Endodermal cell (in vitro differentiated cells): ENCODE data around the gene SYT1. TPM values are rescaled to one million over a fixed set of nuclear protein-coding genes. Genes with fewer than 3 reads are reported as not detected.
"Not testable (repeated sequence)": the region's sequence is repeated elsewhere in the genome, so short reads cannot be mapped to it uniquely, and the experiment has no call there.

ENCODE experiments used
- DNase-seq: peaks from one replicate; pipeline ENCODE4 v3.0.0-alpha.2; 2017
- H3K27ac ChIP-seq: 2 replicates; pipeline ENCODE4 v1.5.1; 2013; ENCODE audit warnings: mild to moderate bottlenecking, low read depth, low read length, moderate library complexity
- H3K27me3 ChIP-seq: 2 replicates; pipeline ENCODE4 v1.6.1; 2013; ENCODE audit warnings: mild to moderate bottlenecking, low read length, moderate library complexity; ENCODE audit not compliant: insufficient read depth, control insufficient read depth, poor library complexity, severe bottlenecking
- H3K36me3 ChIP-seq: 2 replicates; pipeline ENCODE4 v1.7.0; 2013; ENCODE audit warnings: mild to moderate bottlenecking, low read length, moderate library complexity; ENCODE audit not compliant: control insufficient read depth, insufficient read depth
- H3K4me1 ChIP-seq: one replicate; pipeline ENCODE4 v1.7.0; 2013; ENCODE audit warnings: low read length; ENCODE audit not compliant: control insufficient read depth, insufficient read depth
- H3K4me3 ChIP-seq: 2 replicates; pipeline ENCODE4 v1.5.1; 2013; ENCODE audit warnings: mild to moderate bottlenecking, low read length, moderate library complexity
- H3K9ac ChIP-seq: 2 replicates; pipeline ENCODE4 v1.6.1; 2013; ENCODE audit warnings: mild to moderate bottlenecking, low read length, moderate library complexity; ENCODE audit not compliant: poor library complexity, severe bottlenecking; ENCODE audit errors: extremely low read depth
- H3K9me3 ChIP-seq: 2 replicates; pipeline ENCODE4 v1.6.1; 2013; ENCODE audit warnings: mild to moderate bottlenecking, low read length, moderate library complexity; ENCODE audit not compliant: control insufficient read depth
- H3K27ac Mint-ChIP-seq: 2 replicates; pipeline ENCODE4 v1.8.0; 2020; ENCODE audit warnings: mixed read lengths
- H3K27me3 Mint-ChIP-seq: 2 replicates; pipeline ENCODE4 v1.8.0; 2021; ENCODE audit warnings: mild to moderate bottlenecking, mixed read lengths; ENCODE audit not compliant: insufficient read depth
- H3K36me3 Mint-ChIP-seq: 2 replicates; pipeline ENCODE4 v1.8.0; 2020; ENCODE audit warnings: low read depth, mixed read lengths
- H3K4me1 Mint-ChIP-seq: 2 replicates; pipeline ENCODE4 v1.8.0; 2020; ENCODE audit warnings: mixed read lengths
- H3K4me3 Mint-ChIP-seq: 2 replicates; pipeline ENCODE4 v1.8.0; 2020; ENCODE audit warnings: mild to moderate bottlenecking, moderate library complexity, mixed read lengths
- H3K9me3 Mint-ChIP-seq: 2 replicates; pipeline ENCODE4 v1.8.0; 2020; ENCODE audit warnings: mild to moderate bottlenecking, mixed read lengths
- CTCF ChIP-seq: fragments of 200-600 bp; sonication (generic); conservative IDR thresholded peaks from 2 replicates; pipeline ENCODE4 v1.5.0; 2021; ENCODE audit warnings: antibody characterized with exemption, mild to moderate bottlenecking
- WGBS, 2 experiments: methylation state at CpG; one replicate each; pipeline versions ENCODE4 v1.1.5 to v1.1.7; 2013; ENCODE audit warnings: missing lambda C conversion rate in 2 of 2, mixed read lengths in 1 of 2; ENCODE audit not compliant: insufficient coverage in 1 of 2, insufficient read length in 1 of 2; 5-methylcytosine and 5-hydroxymethylcytosine counted together
- total RNA-seq, 2 donors: library from RNA; stranded (reverse); fragmentation: NEBNext Ultra II Directional in 1 of 2; extraction: Animal tissue kit (Norgen Biotek cat#: 25700) in 1 of 2; gene quantifications; 2 replicates in 1 of 2; 3 replicates in 1 of 2; pipeline ENCODE4 v1.2.1, GENCODE V29; 2021

Gene SYT1
- total RNA-seq, 2 donors from 2014 or later = 6.8 to 10.7 TPM

GRCh38 chr12:79423560-79423959 lies 559.0 kb downstream of the SYT1 start:
- Mint-ChIP-seq H3K9me3 (no peaks in the 10 kb centered on the region), H3K36me3 (no peaks in the 10 kb centered on the region), H3K27ac (no peak overlapping the region), H3K27me3 (no peaks in the 10 kb centered on the region), H3K4me3 (no peak overlapping the region), H3K4me1 (peaks cover 32% of the 10 kb centered on the region)
- Histone ChIP-seq H3K4me1 (peaks cover 8% of the 10 kb centered on the region), H3K27ac (no peak overlapping the region), H3K9me3 (no peaks in the 10 kb centered on the region), H3K9ac (no peak overlapping the region), H3K4me3 (no peak overlapping the region), H3K27me3 (no peaks in the 10 kb centered on the region), H3K36me3 (no peaks in the 10 kb centered on the region)
- TF ChIP-seq CTCF = no peak
- WGBS, 2 experiments = 97% methylated on average over 3 of the region's 3 CpGs; no CpG with 5 or more reads in 1 of the 2 experiments
- no peak for DNase-seq

- no peaks in the 10 kb centered on the region for H3K27me3 ChIP-seq
- DNase-seq = no peak
- peaks cover 4% of the 10 kb centered on the region for H3K4me1 ChIP-seq
- H3K27ac ChIP-seq = no peak overlapping the region
- H3K36me3 ChIP-seq = no peaks in the 10 kb centered on the region
- no peak overlapping the region for H3K9ac ChIP-seq
- no peak for TF ChIP-seq CTCF
- WGBS, 2 experiments = 100% methylated on average over 2 of the region's 2 CpGs; no CpG with 5 or more reads in 1 of the 2 experiments
- no peak overlapping the region for H3K27ac Mint-ChIP-seq
- H3K36me3 Mint-ChIP-seq = peaks cover 2% of the 10 kb centered on the region
- H3K9me3 Mint-ChIP-seq = no peaks in the 10 kb centered on the region
- no peak overlapping the region for H3K4me3 ChIP-seq
- H3K4me3 Mint-ChIP-seq = no peak overlapping the region
- H3K9me3 ChIP-seq = no peaks in the 10 kb centered on the region
- H3K27me3 Mint-ChIP-seq = no peaks in the 10 kb centered on the region
- peaks cover 32% of the 10 kb centered on the region for H3K4me1 Mint-ChIP-seq
Measured at GRCh38 chr12:79424109-79424721, 559.6 kb downstream of the SYT1 start.

GRCh38 chr12:79426121-79426520 lies 561.5 kb downstream of the SYT1 start:
- no peak overlapping the region for H3K27ac ChIP-seq
- H3K4me1 ChIP-seq = no peaks in the 10 kb centered on the region
- no peaks in the 10 kb centered on the region for H3K36me3 ChIP-seq
- Mint-ChIP-seq H3K27ac (no peak overlapping the region), H3K9me3 (no peaks in the 10 kb centered on the region), H3K4me1 (peaks cover 28% of the 10 kb centered on the region), H3K4me3 (no peak overlapping the region), H3K36me3 (peaks cover 2% of the 10 kb centered on the region), H3K27me3 (no peaks in the 10 kb centered on the region)
- no peak overlapping the region for H3K9ac ChIP-seq
- no peak for DNase-seq
- H3K9me3 ChIP-seq = no peaks in the 10 kb centered on the region
- no peak for TF ChIP-seq CTCF
- H3K4me3 ChIP-seq = no peak overlapping the region
- H3K27me3 ChIP-seq = no peaks in the 10 kb centered on the region

- H3K9ac ChIP-seq, H3K9me3 Mint-ChIP-seq, H3K9me3 ChIP-seq, H3K27me3 Mint-ChIP-seq, H3K27ac Mint-ChIP-seq, H3K4me1 ChIP-seq, H3K36me3 Mint-ChIP-seq, H3K4me3 Mint-ChIP-seq, DNase-seq, H3K27ac ChIP-seq, H3K27me3 ChIP-seq, H3K36me3 ChIP-seq, H3K4me3 ChIP-seq: not testable (repeated sequence)
- WGBS, 2 experiments = 78 to 84% methylated on average over 3 of the region's 3 CpGs
- H3K4me1 Mint-ChIP-seq = peaks cover 24% of the 10 kb centered on the region
Measured at GRCh38 chr12:79426744-79427143, 562.2 kb downstream of the SYT1 start.
